GM18868 (cell line): ENCODE data around the gene RBM5.

Source experiments
- ATAC-seq: cut with Tn5 transposase; IDR thresholded peaks from one replicate; pipeline ENCODE4 v1.9.1; 2021; ENCODE audit warnings: mild to moderate bottlenecking, moderate library complexity; ENCODE audit not compliant: unreplicated experiment

Gene RBM5

GRCh38 chr3:50121072-50122032 is 32.6 kb downstream of the RBM5 start:
- peak; percentile 63 for ATAC-seq

GRCh38 chr3:50122071-50122470 is 33.4 kb downstream of the RBM5 start:
- ATAC-seq: no peak

- no peak for ATAC-seq
Measured at GRCh38 chr3:50122661-50123391, 34.1 kb downstream of the RBM5 start.

- ATAC-seq: no peak
Measured at GRCh38 chr3:50123394-50124051, 34.8 kb downstream of the RBM5 start.

GRCh38 chr3:50124052-50124799 is 35.5 kb downstream of the RBM5 start:
- ATAC-seq: no peak

- ATAC-seq: no peak
Measured at GRCh38 chr3:50124800-50125178, 36.1 kb downstream of the RBM5 start.

- no peak for ATAC-seq
Measured at GRCh38 chr3:50125541-50126286, 37.0 kb downstream of the RBM5 start.

- ATAC-seq: no peak
Measured at GRCh38 chr3:50126287-50127211, 37.8 kb downstream of the RBM5 start.

GRCh38 chr3:50127251-50127691 is 38.6 kb downstream of the RBM5 start:
- no peak for ATAC-seq

GRCh38 chr3:50128001-50128400 is 39.3 kb downstream of the RBM5 start:
- no peak for ATAC-seq

GRCh38 chr3:50130436-50130835 is 41.7 kb downstream of the RBM5 start:
- ATAC-seq: no peak

- ATAC-seq: no peak
Measured at GRCh38 chr3:50132421-50133282, 43.9 kb downstream of the RBM5 start.

- no peak for ATAC-seq
Measured at GRCh38 chr3:50133283-50133615, 44.5 kb downstream of the RBM5 start.

GRCh38 chr3:50134367-50134766 is 45.6 kb downstream of the RBM5 start:
- no peak for ATAC-seq

GRCh38 chr3:50135964-50136363 is 47.2 kb downstream of the RBM5 start:
- ATAC-seq: no peak

- no peak for ATAC-seq
Measured at GRCh38 chr3:50136714-50137405, 48.1 kb downstream of the RBM5 start.

- no peak for ATAC-seq
Measured at GRCh38 chr3:50137531-50137930, 48.8 kb downstream of the RBM5 start.
